Measurements from ENCODE around the gene CYTH1.

The CYTH1 gene

DNA sequence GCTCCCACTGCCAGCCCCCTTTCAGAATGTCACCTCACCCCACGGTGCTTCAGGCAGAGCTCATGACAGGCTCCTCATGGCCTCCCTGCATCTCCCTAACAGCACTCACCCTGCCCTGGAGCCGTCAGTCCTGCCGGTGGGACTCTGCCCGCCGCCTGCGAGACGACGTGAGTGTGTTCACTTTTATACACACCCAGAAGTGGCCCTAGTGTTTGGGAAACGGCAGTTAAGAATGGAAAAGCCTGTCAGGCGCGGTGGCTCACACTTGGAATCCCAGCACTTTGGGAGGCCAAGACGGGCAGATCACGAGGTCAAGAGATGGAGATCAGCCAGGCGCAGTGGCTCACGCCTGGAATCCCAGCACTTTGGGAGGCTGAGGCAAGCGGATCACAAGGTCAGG, 12.3 kb upstream of the CYTH1 start:
- TF ChIP-seq, protein P1, sequence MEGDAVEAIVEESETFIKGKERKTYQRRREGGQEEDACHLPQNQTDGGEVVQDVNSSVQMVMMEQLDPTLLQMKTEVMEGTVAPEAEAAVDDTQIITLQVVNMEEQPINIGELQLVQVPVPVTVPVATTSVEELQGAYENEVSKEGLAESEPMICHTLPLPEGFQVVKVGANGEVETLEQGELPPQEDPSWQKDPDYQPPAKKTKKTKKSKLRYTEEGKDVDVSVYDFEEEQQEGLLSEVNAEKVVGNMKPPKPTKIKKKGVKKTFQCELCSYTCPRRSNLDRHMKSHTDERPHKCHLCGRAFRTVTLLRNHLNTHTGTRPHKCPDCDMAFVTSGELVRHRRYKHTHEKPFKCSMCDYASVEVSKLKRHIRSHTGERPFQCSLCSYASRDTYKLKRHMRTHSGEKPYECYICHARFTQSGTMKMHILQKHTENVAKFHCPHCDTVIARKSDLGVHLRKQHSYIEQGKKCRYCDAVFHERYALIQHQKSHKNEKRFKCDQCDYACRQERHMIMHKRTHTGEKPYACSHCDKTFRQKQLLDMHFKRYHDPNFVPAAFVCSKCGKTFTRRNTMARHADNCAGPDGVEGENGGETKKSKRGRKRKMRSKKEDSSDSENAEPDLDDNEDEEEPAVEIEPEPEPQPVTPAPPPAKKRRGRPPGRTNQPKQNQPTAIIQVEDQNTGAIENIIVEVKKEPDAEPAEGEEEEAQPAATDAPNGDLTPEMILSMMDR (conservative IDR thresholded peaks at IDR 0.05; ENCODE audit: low read depth, low read length), result no peak
- no peak overlapping the region for H2AFZ ChIP-seq (ENCODE audit: low read depth)
- no peak overlapping the region for H3K27ac ChIP-seq
- H3K4me2 ChIP-seq, result no peak overlapping the region
- H3K4me1 ChIP-seq (ENCODE audit: low read depth, poor library complexity, severe bottlenecking), result no peaks in the 10 kb centered on the region
- no peaks in the 10 kb centered on the region for H3K27me3 ChIP-seq (ENCODE audit: insufficient read depth, low read depth)
- H3K9ac ChIP-seq, result no peak overlapping the region
- H3K4me3 ChIP-seq (IDR thresholded peaks at IDR 0.05; ENCODE audit: insufficient read depth, low read depth, low read length), result no peak overlapping the region
- no peaks in the 10 kb centered on the region for H4K20me1 ChIP-seq (ENCODE audit: insufficient read depth)
- H3K36me3 ChIP-seq (ENCODE audit: insufficient read depth), result peaks cover 16% of the 10 kb centered on the region
- H3K79me2 ChIP-seq (ENCODE audit: insufficient read depth, low read depth), result no peaks in the 10 kb centered on the region; the same call in 1 of the 2 replicates

DNA sequence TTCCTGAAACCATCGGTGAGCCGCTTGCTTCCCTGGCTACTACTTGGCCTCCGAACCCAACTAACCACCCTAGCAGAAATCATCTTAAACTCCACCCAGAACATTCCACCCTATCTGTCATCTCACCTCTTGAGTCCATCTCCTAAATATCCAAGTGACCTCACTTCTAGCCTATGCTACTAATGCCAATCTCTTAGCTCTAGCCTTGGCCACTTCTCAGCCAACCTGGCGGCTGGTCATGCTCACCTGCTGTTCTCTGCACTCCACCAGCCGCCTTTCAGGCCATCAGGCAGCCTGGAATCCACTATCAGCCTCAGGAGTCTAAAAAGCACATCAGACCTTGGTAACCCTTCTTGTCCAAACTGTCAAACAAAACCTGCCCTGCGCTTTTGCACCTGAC, 11.9 kb upstream of the CYTH1 start:
- Histone ChIP-seq H3K27ac (no peak overlapping the region), H3K4me2 (no peak overlapping the region), H3K36me3 (ENCODE audit: insufficient read depth) (peaks cover 14% of the 10 kb centered on the region; the same call in 1 of the 2 replicates), H3K4me1 (ENCODE audit: low read depth, poor library complexity, severe bottlenecking) (no peaks in the 10 kb centered on the region), H3K4me3 (IDR thresholded peaks at IDR 0.05; ENCODE audit: insufficient read depth, low read depth, low read length) (no peak overlapping the region), H4K20me1 (ENCODE audit: insufficient read depth) (no peaks in the 10 kb centered on the region), H2AFZ (ENCODE audit: low read depth) (no peak overlapping the region), H3K27me3 (ENCODE audit: insufficient read depth, low read depth) (no peaks in the 10 kb centered on the region), H3K9ac (no peak overlapping the region), H3K79me2 (ENCODE audit: insufficient read depth, low read depth) (no peaks in the 10 kb centered on the region; the same call in 1 of the 2 replicates)
- TF ChIP-seq, protein P1 (conservative IDR thresholded peaks at IDR 0.05; ENCODE audit: low read depth, low read length), result no peak

DNA sequence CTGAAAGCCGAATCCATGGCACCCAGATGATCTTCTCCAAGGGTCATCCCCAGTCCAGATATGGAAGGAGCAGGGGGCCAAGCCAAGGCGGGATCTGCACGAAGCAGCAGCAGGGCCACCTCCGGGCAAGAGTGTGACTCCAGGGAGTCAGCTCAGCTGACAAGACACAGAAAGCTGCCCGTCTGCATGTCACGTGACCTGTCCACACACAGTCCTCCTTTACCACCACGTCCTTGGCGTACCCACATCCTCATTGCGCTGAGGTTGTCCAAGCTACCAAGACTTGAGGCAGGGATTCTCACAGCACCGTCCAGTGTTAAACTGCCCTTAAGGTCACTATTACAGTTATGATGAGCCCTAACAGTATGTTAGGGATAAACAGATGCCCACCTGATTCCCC, 11.3 kb upstream of the CYTH1 start:
- TF ChIP-seq, protein P1 (conservative IDR thresholded peaks at IDR 0.05; ENCODE audit: low read depth, low read length), result no peak
- Histone ChIP-seq H4K20me1 (ENCODE audit: insufficient read depth) (no peaks in the 10 kb centered on the region), H3K4me2 (no peak overlapping the region), H3K4me3 (IDR thresholded peaks at IDR 0.05; ENCODE audit: insufficient read depth, low read depth, low read length) (no peak overlapping the region), H3K36me3 (ENCODE audit: insufficient read depth) (peaks cover 14% of the 10 kb centered on the region; the same call in 1 of the 2 replicates), H3K4me1 (ENCODE audit: low read depth, poor library complexity, severe bottlenecking) (no peaks in the 10 kb centered on the region), H2AFZ (ENCODE audit: low read depth) (no peak overlapping the region), H3K9ac (no peak overlapping the region), H3K27ac (no peak overlapping the region), H3K79me2 (ENCODE audit: insufficient read depth, low read depth) (no peaks in the 10 kb centered on the region; the same call in 1 of the 2 replicates), H3K27me3 (ENCODE audit: insufficient read depth, low read depth) (no peaks in the 10 kb centered on the region)

DNA sequence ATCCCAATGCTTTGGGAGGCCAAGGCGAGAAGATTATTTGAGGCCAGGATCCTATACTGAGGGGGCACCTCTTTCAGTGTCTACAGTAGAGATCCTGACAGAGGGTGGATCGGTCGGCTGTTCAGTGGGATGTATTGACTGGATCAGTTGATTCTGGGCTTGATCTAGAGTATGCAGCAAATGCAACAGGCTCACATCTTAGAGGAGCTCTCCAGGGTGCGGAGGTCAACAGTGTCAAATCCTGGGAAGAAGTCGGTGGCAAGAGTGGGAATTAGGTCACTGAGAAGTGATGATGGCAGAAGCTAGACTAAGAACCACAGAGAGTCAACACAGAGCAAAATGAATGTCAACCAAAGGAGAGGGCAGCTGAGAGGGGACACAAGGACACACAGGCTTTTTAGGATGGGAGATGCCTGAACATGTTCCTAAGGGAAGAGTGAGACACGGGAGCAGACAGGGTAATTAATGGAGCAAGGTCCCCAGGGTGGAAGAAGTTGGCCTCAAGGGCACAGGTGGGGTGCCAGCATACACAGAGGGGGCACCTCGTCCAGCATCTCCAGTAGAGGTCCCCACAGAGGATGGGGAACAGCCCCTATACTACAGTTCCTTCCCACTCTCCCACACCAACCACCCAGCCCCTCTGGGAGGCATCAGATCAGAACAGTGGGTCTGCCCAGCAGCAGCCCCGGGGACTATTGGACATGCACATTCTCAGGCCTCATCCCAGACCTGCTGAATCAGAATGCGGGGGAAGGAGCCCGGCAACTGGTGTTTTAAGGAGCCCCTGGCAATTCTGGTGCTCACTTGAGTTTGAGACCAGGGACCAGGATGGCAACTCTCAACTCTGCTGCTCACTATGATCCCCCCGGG, 10.0 kb upstream of the CYTH1 start:
- Histone ChIP-seq H2AFZ (ENCODE audit: low read depth) (no peak overlapping the region), H3K36me3 (ENCODE audit: insufficient read depth) (peaks cover 7% of the 10 kb centered on the region; the same call in 1 of the 2 replicates), H3K4me2 (no peak overlapping the region), H4K20me1 (ENCODE audit: insufficient read depth) (no peaks in the 10 kb centered on the region), H3K9ac (no peak overlapping the region), H3K4me1 (ENCODE audit: low read depth, poor library complexity, severe bottlenecking) (no peaks in the 10 kb centered on the region), H3K79me2 (ENCODE audit: insufficient read depth, low read depth) (no peaks in the 10 kb centered on the region; the same call in 1 of the 2 replicates), H3K4me3 (IDR thresholded peaks at IDR 0.05; ENCODE audit: insufficient read depth, low read depth, low read length) (no peak overlapping the region), H3K27me3 (ENCODE audit: insufficient read depth, low read depth) (no peaks in the 10 kb centered on the region), H3K27ac (no peak overlapping the region)
- TF ChIP-seq, protein P1 (conservative IDR thresholded peaks at IDR 0.05; ENCODE audit: low read depth, low read length), result no peak

Data from KMS-11 (cell line).